Activated CD4-positive, alpha-beta T cell treated with anti-CD3 and anti-CD28 coated beads, Interleukin-2, amount 50 U/mL, for 4 hours (primary cell): ENCODE results near the gene NSUN2.

Source experiments
- DNase-seq, 2 experiments: peaks; one replicate each; pipeline ENCODE4 v3.0.0-alpha.2; 2020

The NSUN2 gene

GRCh38 chr5:6642655-6643054 is 9.8 kb upstream of the NSUN2 start:
- DNase-seq: no peak

GRCh38 chr5:6638236-6638635 is 5.4 kb upstream of the NSUN2 start:
- DNase-seq: no peak

- DNase-seq: no peak
Measured at GRCh38 chr5:6637590-6637989, 4.7 kb upstream of the NSUN2 start.

GRCh38 chr5:6637022-6637421 is 4.2 kb upstream of the NSUN2 start:
- DNase-seq: no peak

- no peak for DNase-seq
Measured at GRCh38 chr5:6636293-6636692, 3.4 kb upstream of the NSUN2 start.

GRCh38 chr5:6634788-6635430 is 2.1 kb upstream of the NSUN2 start:
- DNase-seq: no peak

GRCh38 chr5:6634306-6634705 is 1.5 kb upstream of the NSUN2 start:
- no peak for DNase-seq

- peak in 1 of 2 experiments; percentile 3 for DNase-seq
Measured at GRCh38 chr5:6633469-6634245, 813 bp upstream of the NSUN2 start.

- no peak for DNase-seq
Measured at GRCh38 chr5:6632324-6632887, 438 bp downstream of the NSUN2 start.

GRCh38 chr5:6631441-6631840 is 1.4 kb downstream of the NSUN2 start:
- DNase-seq: no peak

GRCh38 chr5:6626508-6626907 is 6.3 kb downstream of the NSUN2 start:
- no peak for DNase-seq

GRCh38 chr5:6623941-6624340 is 8.9 kb downstream of the NSUN2 start:
- no peak for DNase-seq

GRCh38 chr5:6623228-6623627 is 9.6 kb downstream of the NSUN2 start:
- no peak for DNase-seq

- no peak for DNase-seq
Measured at GRCh38 chr5:6616632-6617031, 16.2 kb downstream of the NSUN2 start.

GRCh38 chr5:6615034-6615815 is 17.6 kb downstream of the NSUN2 start:
- DNase-seq: no peak

GRCh38 chr5:6611334-6612256 is 21.2 kb downstream of the NSUN2 start:
- no peak for DNase-seq

GRCh38 chr5:6608016-6608415 is 24.8 kb downstream of the NSUN2 start:
- no peak for DNase-seq

- no peak for DNase-seq
Measured at GRCh38 chr5:6607559-6607936, 25.3 kb downstream of the NSUN2 start.

GRCh38 chr5:6606884-6607558 is 25.8 kb downstream of the NSUN2 start:
- no peak for DNase-seq

GRCh38 chr5:6604946-6605345 is 27.9 kb downstream of the NSUN2 start:
- no peak for DNase-seq

- no peak for DNase-seq
Measured at GRCh38 chr5:6604341-6604740, 28.5 kb downstream of the NSUN2 start.

- DNase-seq: no peak
Measured at GRCh38 chr5:6603643-6604042, 29.2 kb downstream of the NSUN2 start.
